ENCODE measurements around the gene C1RL.

- TF ChIP-seq CTCF (IDR thresholded peaks at IDR 0.05) = no peak
- no peak for TF ChIP-seq POLR2A (IDR thresholded peaks at IDR 0.05)
Measured at GRCh38 chr12:7156259-7157197, 47.5 kb upstream of the C1RL start.
